Fibroblast of lung (primary cell): Measurements from ENCODE around the gene NDUFAF8. TPM values are rescaled to one million over a fixed set of nuclear protein-coding genes. Genes with fewer than 3 reads are reported as not detected.

Experiments used
- DNase-seq, 2 donors: peaks; one replicate each; pipeline versions ENCODE4 v3.0.0 to v3.0.0-alpha.2; 2010; ENCODE audit warnings: low read depth in 2 of 2
- H2AFZ ChIP-seq: 2 replicates; pipeline ENCODE4 v1.5.1; 2012; ENCODE audit warnings: low read length, control low read depth, inconsistent platforms
- H3K27ac ChIP-seq: 2 replicates; pipeline ENCODE4 v1.5.1; 2011; ENCODE audit warnings: low read length, control low read depth; ENCODE audit not compliant: insufficient read depth
- H3K27me3 ChIP-seq: 2 replicates; pipeline ENCODE4 v1.5.1; 2011; ENCODE audit warnings: mild to moderate bottlenecking, low read length; ENCODE audit not compliant: control insufficient read depth, insufficient read depth
- H3K36me3 ChIP-seq: 2 replicates; pipeline ENCODE4 v1.5.1; 2011; ENCODE audit warnings: low read length; ENCODE audit not compliant: control insufficient read depth, insufficient read depth
- H3K4me1 ChIP-seq: 2 replicates; pipeline ENCODE4 v1.5.1; 2011; ENCODE audit warnings: low read length; ENCODE audit not compliant: control insufficient read depth, insufficient read depth; ENCODE audit errors: extremely low read depth
- H3K4me2 ChIP-seq: 2 replicates; pipeline ENCODE4 v1.5.1; 2011; ENCODE audit warnings: low read length, control low read depth; ENCODE audit not compliant: insufficient read depth; ENCODE audit errors: extremely low read depth
- H3K4me3 ChIP-seq, 4 experiments: fragments of 200-600 bp in 1 of 4; sonication (generic) in 1 of 4; replicated peaks in 1 of 4; 2 replicates each; pipeline ENCODE4 v1.5.1; 2011 to 2016; ENCODE audit warnings: low read length in 4 of 4, low read depth in 3 of 4, mild to moderate bottlenecking in 3 of 4, control low read depth in 2 of 4, inconsistent platforms in 1 of 4, mixed read lengths in 1 of 4; ENCODE audit not compliant: insufficient read depth in 1 of 4; ENCODE audit errors: control extremely low read depth in 1 of 4
- H3K79me2 ChIP-seq: 2 replicates; pipeline ENCODE4 v1.5.1; 2012; ENCODE audit warnings: mild to moderate bottlenecking, low read length, inconsistent platforms; ENCODE audit not compliant: control insufficient read depth, insufficient read depth
- H3K9ac ChIP-seq: 2 replicates; pipeline ENCODE4 v1.5.1; 2011; ENCODE audit warnings: mild to moderate bottlenecking, low read length, control low read depth; ENCODE audit not compliant: insufficient read depth
- H3K9me3 ChIP-seq: 2 replicates; pipeline ENCODE4 v1.5.1; 2012; ENCODE audit warnings: low read depth, low read length; ENCODE audit not compliant: control insufficient read depth, insufficient read depth
- H4K20me1 ChIP-seq: 2 replicates; pipeline ENCODE4 v1.5.1; 2011; ENCODE audit warnings: low read length; ENCODE audit not compliant: control insufficient read depth, insufficient read depth; ENCODE audit errors: extremely low read depth
- EZH2 ChIP-seq: IDR thresholded peaks from 2 replicates; pipeline ENCODE4 v1.5.1; 2012; ENCODE audit warnings: low read length, control low read depth, mild to moderate bottlenecking; ENCODE audit errors: missing control alignments
- polyA plus RNA-seq, 2 donors: library from polyadenylated mRNA; depleted of rRNA in 1 of 2; stranded (reverse) in 1 of 2; unstranded in 1 of 2; fragments of >200 nt; gene quantifications; 2 replicates each; pipeline ENCODE4 v1.2.1, GENCODE V29; 2011 to 2012; ENCODE audit warnings: missing spikeins in 1 of 2
- total RNA-seq: library from RNA; depleted of rRNA; stranded (reverse); fragments of >200 nt; gene quantifications from 2 replicates; pipeline ENCODE4 v1.2.1, GENCODE V29; 2014
- TF ChIP-seq, protein P1 (sequence below), 2 donors: IDR thresholded peaks in 1 of 2; conservative IDR thresholded peaks in 1 of 2; 1 replicate in 1 of 2; 2 replicates in 1 of 2; pipeline ENCODE4 v1.5.1; 2011 to 2012; ENCODE audit warnings: low read length in 2 of 2, control low read depth in 1 of 2, inconsistent platforms in 1 of 2, low read depth in 1 of 2, mild to moderate bottlenecking in 1 of 2

Gene NDUFAF8
- total and polyA plus RNA-seq, 2 donors (not counting 1 experiment from before 2014, with no cell fraction given): 41.9 to 102 TPM

DNA sequence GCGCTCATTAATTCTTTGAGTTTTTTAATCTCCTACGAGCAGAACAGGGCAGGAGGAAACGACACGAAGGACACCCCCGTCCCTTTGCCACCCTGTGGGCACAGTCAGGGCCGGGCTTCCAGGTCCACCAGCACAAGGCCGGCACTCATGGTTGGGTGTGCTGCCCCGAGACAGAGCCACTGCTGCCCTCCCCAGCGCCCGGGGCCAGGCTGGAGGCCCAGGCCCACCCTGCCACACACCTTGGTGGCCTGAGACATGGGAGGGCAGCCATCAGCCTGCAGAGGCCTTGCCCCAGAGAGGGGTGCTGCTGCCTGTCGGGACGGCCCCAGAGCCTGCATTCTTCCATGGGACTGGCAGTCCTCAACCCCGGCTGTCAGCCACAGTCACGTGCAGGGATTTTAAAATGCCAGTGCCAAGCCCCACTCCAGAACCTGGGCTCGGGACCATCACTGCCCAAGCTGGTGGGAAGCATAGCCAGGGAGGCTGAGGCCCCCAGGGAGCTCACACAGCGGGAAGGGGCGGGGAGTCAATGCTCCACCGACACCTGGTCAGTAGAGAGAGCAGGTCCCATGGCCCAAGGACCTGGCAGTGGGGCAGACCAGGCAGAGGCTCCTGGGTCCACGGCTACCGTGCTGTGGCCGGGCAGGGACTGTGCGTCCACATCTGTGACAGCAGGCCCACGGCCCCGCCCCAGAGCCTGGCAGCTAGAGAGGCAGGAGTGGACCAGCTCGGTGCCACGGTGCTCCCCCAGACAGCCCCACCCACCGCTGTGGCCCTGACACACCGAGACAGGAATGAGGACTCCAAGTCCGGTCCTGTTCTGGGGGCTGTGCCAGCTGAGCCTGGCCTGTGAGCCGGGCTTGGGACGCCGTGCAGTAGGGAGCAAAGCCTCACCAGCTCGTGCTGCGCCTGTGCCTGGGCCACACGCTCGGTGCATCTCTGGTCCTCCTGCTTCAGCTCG, 43.9 kb upstream of the NDUFAF8 start:
- TF ChIP-seq EZH2: no peak
- TF ChIP-seq, protein P1, sequence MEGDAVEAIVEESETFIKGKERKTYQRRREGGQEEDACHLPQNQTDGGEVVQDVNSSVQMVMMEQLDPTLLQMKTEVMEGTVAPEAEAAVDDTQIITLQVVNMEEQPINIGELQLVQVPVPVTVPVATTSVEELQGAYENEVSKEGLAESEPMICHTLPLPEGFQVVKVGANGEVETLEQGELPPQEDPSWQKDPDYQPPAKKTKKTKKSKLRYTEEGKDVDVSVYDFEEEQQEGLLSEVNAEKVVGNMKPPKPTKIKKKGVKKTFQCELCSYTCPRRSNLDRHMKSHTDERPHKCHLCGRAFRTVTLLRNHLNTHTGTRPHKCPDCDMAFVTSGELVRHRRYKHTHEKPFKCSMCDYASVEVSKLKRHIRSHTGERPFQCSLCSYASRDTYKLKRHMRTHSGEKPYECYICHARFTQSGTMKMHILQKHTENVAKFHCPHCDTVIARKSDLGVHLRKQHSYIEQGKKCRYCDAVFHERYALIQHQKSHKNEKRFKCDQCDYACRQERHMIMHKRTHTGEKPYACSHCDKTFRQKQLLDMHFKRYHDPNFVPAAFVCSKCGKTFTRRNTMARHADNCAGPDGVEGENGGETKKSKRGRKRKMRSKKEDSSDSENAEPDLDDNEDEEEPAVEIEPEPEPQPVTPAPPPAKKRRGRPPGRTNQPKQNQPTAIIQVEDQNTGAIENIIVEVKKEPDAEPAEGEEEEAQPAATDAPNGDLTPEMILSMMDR (conservative IDR thresholded peaks at IDR 0.05 in 1 of 2, IDR thresholded peaks at IDR 0.05 in 1 of 2; ENCODE audit: low read depth in 1 of 2, low read length in 2 of 2): no peak
- H3K9ac ChIP-seq: no peak overlapping the region
- H3K4me3 ChIP-seq: no peak overlapping the region
- no peaks in the 10 kb centered on the region for H3K27me3 ChIP-seq
- no peak overlapping the region for H3K4me2 ChIP-seq
- no peak overlapping the region for H3K27ac ChIP-seq
- no peak overlapping the region for H2AFZ ChIP-seq
- no peaks in the 10 kb centered on the region for H3K36me3 ChIP-seq
- DNase-seq: no peak
- H3K4me1 ChIP-seq: no peaks in the 10 kb centered on the region
- H3K9me3 ChIP-seq: no peaks in the 10 kb centered on the region
- no peaks in the 10 kb centered on the region for H4K20me1 ChIP-seq
- no peaks in the 10 kb centered on the region for H3K79me2 ChIP-seq

DNA sequence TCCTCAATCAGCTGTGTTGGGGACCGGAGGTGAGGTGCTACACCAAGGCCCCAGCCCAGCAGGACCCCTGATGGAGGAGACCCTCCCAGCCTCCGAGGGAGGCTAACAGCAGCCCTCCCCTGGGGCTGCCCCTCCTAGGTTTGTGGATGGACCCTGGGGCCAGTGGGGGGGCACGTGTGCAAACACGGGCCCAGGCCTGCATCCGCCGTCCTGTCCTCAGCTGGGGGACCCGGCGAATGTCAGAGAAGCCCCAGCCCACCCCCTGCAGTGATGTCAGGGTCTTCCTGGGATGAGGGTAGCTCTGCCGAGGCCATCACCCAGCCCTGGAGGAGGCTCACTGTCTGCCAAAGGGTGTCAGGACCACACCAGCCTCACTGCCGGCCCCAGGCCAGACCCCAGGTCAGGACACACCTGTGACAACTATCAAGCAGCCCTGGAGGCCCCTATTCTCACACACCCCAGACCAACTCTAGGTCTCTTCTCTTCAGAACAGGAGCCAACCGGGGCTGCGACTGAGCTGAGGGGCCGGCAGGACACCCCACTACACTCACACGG, 43.1 kb upstream of the NDUFAF8 start:
- DNase-seq: no peak
- TF ChIP-seq, protein P1 (conservative IDR thresholded peaks at IDR 0.05 in 1 of 2, IDR thresholded peaks at IDR 0.05 in 1 of 2; ENCODE audit: low read depth in 1 of 2, low read length in 2 of 2): no peak
- TF ChIP-seq EZH2: no peak
- H3K4me1 ChIP-seq: no peaks in the 10 kb centered on the region
- H4K20me1 ChIP-seq: no peaks in the 10 kb centered on the region
- no peaks in the 10 kb centered on the region for H3K36me3 ChIP-seq
- H3K9me3 ChIP-seq: no peaks in the 10 kb centered on the region
- H3K79me2 ChIP-seq: no peaks in the 10 kb centered on the region
- H3K27ac ChIP-seq: no peak overlapping the region
- no peak overlapping the region for H3K9ac ChIP-seq
- no peaks in the 10 kb centered on the region for H3K27me3 ChIP-seq
- no peak overlapping the region for H3K4me3 ChIP-seq
- no peak overlapping the region for H3K4me2 ChIP-seq
- no peak overlapping the region for H2AFZ ChIP-seq
